ENCODE results near the gene TMEM132A.

- TF ChIP-seq CTCF (IDR thresholded peaks at IDR 0.05) (no peak), POLR2A (IDR thresholded peaks at IDR 0.05) (no peak), POLR2AphosphoS5 (IDR thresholded peaks at IDR 0.05) (no peak)
Measured at GRCh38 chr11:60895687-60896086, 28.6 kb upstream of the TMEM132A start.

Data from suprapubic skin (tissue), 4 donors.